Spinal cord (tissue), 10 donors: Measurements from ENCODE around the gene SMC1A. TPM values are rescaled to one million over a fixed set of nuclear protein-coding genes. Genes with fewer than 3 reads are reported as not detected.
"Not testable (repeated sequence)": the region's sequence is repeated elsewhere in the genome, so short reads cannot be mapped to it uniquely, and the experiment has no call there.

ENCODE experiments used
- DNase-seq, 6 donors: peaks; one replicate each; pipeline versions ENCODE4 v3.0.0 to v3.0.0-alpha.2; 2013 to 2015; ENCODE audit warnings: low spot score in 6 of 6, low read depth in 4 of 6
- H3K27ac ChIP-seq: one replicate; pipeline ENCODE4 v1.5.1; 2013; ENCODE audit warnings: low read depth, low read length, control low read depth
- H3K27me3 ChIP-seq: one replicate; pipeline ENCODE4 v1.6.1; 2013; ENCODE audit warnings: low read length; ENCODE audit not compliant: control insufficient read depth, insufficient read depth
- H3K36me3 ChIP-seq: one replicate; pipeline ENCODE4 v1.6.1; 2013; ENCODE audit warnings: low read length; ENCODE audit not compliant: control insufficient read depth, insufficient read depth
- H3K4me1 ChIP-seq: one replicate; pipeline ENCODE4 v1.6.1; 2013; ENCODE audit warnings: low read length; ENCODE audit not compliant: control insufficient read depth, insufficient read depth
- H3K4me3 ChIP-seq: one replicate; pipeline ENCODE4 v1.5.1; 2013; ENCODE audit warnings: low read depth, low read length, control low read depth
- H3K9me3 ChIP-seq: one replicate; pipeline ENCODE4 v1.6.1; 2013; ENCODE audit warnings: low read length; ENCODE audit not compliant: control insufficient read depth, insufficient read depth
- WGBS: methylation state at CpG from one replicate; pipeline ENCODE4 v1.1.5; 2013; ENCODE audit warnings: missing lambda C conversion rate; ENCODE audit not compliant: insufficient coverage; 5-methylcytosine and 5-hydroxymethylcytosine counted together
- long read RNA-seq, 4 donors: transcript quantifications; one replicate each; lab custom pipeline, GENCODE V29; 2026
- polyA plus RNA-seq, 2 donors: library from polyadenylated mRNA; unstranded; fragments of 120-200 nt; gene quantifications; one replicate each; pipeline ENCODE4 v1.2.1, GENCODE V29; 2013; ENCODE audit not compliant: insufficient read length in 2 of 2
- total RNA-seq, 2 donors: library from RNA; depleted of rRNA in 1 of 2; stranded (reverse); fragments of 120-200 nt in 1 of 2; fragments of >200 nt in 1 of 2; gene quantifications; one replicate each; pipeline versions ENCODE4 v1.2.3 to v1.2.4, GENCODE V29; 2013 to 2014
- donor health status: healthy.

The SMC1A gene
- 10 to 100 TPM; 22.9 to 28.4 TPM for total RNA-seq
- polyA plus RNA-seq: 10 to 100 TPM; 40.8 to 63.6 TPM
- long read RNA-seq, donor 1: 0 reads
- long read RNA-seq, donor 2: 0 reads
- long read RNA-seq, donor 3: 0 reads
- long read RNA-seq, donor 4, partial matches to known transcripts: 5 of 8 reads
- long read RNA-seq, donor 4, other reads (novel, unspliced or antisense): 0 of 8 reads

GRCh38 chrX:53422086-53422860, at the start of gene SMC1A:
TSS of gene SMC1A (minus strand) at chrX:53422654. CDS start at chrX:53422600, 54 bp downstream.
- peak; percentile 74 to 99 (median 96) for DNase-seq
- 2% methylated on average over 75 of the region's 75 CpGs for WGBS
- H3K27me3 ChIP-seq: peaks cover 5% of the 10 kb centered on the region
- H3K36me3 ChIP-seq: no peaks in the 10 kb centered on the region
- H3K9me3 ChIP-seq: no peaks in the 10 kb centered on the region
- peak within 1 kb of the TSS; percentile 84 for H3K4me3 ChIP-seq
- H3K4me1 ChIP-seq: peaks cover 18% of the 10 kb centered on the region
- peak within 1 kb of the TSS; percentile 94 for H3K27ac ChIP-seq

- Histone ChIP-seq H3K9me3 (peaks cover 2% of the 10 kb centered on the region), H3K27ac (no peak overlapping the region), H3K27me3 (peaks cover 19% of the 10 kb centered on the region), H3K4me1 (no peaks in the 10 kb centered on the region), H3K4me3 (no peak overlapping the region), H3K36me3 (no peaks in the 10 kb centered on the region)
- DNase-seq: no peak
- WGBS: 100% methylated on average over 1 of the region's 3 CpGs
These were observed 48.9 kb upstream of the SMC1A start for GRCh38 chrX:53471346-53471745.

DNA sequence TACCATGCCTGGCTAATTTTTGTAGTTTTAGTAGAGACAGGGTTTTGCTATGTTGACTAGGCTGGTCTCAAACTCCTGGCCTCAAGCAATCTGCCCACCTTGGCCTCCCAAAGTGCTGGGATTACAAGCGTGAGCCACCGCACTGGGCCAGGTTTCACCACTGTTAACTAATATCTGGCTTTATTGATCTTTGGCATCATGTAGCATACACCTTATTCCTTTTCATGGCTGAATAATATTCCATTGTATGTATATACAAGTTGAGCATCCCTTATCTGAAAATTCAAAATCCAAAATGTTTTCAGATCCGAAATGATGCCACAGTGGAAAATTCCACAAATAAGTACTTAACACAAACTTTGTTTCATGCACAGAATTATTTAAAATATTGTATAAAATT, 46.2 kb upstream of the SMC1A start:
- H3K27ac ChIP-seq, H3K4me3 ChIP-seq, DNase-seq, H3K9me3 ChIP-seq, H3K36me3 ChIP-seq, H3K4me1 ChIP-seq: not testable (repeated sequence)
- WGBS: 93% methylated on average over 2 of the region's 3 CpGs
- peaks cover 15% of the 10 kb centered on the region for H3K27me3 ChIP-seq

DNA sequence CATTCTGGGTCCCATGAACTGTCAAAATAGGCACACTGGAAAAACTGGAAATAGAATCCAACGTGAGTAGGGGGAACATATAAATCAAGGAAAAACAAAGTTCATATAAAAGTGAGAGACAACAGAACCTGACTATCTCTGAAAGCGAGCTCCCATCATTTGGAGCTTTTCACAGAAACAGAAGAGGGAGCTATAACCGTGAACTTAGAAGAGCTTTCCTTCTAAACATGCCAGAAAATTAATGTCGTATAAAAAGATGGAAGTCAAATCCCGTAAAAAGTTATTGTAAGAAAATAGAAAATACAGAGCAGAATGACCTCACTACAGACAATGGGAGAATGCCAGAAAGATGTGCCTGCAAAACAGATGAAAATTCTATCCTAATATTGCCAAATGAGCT, 35.6 kb upstream of the SMC1A start:
- no peak for DNase-seq
- no CpG with 5 or more reads among the region's 5 CpGs for WGBS

GRCh38 chrX:53456254-53456653, 33.8 kb upstream of the SMC1A start:
- Histone ChIP-seq H3K27me3 (peaks cover 11% of the 10 kb centered on the region), H3K4me1 (no peaks in the 10 kb centered on the region), H3K9me3 (no peaks in the 10 kb centered on the region), H3K27ac (no peak overlapping the region), H3K4me3 (no peak overlapping the region), H3K36me3 (no peaks in the 10 kb centered on the region)
- DNase-seq: peak in 1 of 6 donors; percentile 12
- 58% methylated on average over 2 of the region's 3 CpGs for WGBS

More for the DNA sequence above, 35.6 kb upstream of the SMC1A start:
- no peak overlapping the region for H3K27ac ChIP-seq
- no peak overlapping the region for H3K4me3 ChIP-seq
- H3K4me1 ChIP-seq: no peaks in the 10 kb centered on the region
- H3K9me3 ChIP-seq: no peaks in the 10 kb centered on the region
- H3K27me3 ChIP-seq: peaks cover 14% of the 10 kb centered on the region
- H3K36me3 ChIP-seq: no peaks in the 10 kb centered on the region

DNA sequence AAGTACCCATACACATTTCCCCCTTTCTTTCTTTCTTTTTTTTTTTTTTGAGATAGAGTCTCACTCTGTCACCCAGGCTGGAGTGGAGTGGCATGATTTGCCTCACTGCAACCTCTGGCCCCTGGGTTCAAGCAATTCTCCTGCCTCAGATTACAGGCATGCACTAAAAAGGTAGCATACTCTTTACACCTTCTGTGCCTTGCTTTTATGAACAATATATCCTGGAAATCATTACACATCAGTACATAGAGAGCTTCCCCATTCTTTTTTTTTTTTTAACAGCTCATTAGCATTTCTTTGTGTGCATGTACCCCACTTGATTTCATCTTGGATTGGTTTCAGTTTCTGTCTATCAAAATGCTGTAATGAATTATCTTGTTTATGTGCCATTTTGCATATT, 30.4 kb upstream of the SMC1A start:
- Histone ChIP-seq H3K27me3 (peaks cover 6% of the 10 kb centered on the region), H3K4me3 (no peak overlapping the region), H3K27ac (no peak overlapping the region), H3K9me3 (no peaks in the 10 kb centered on the region), H3K4me1 (no peaks in the 10 kb centered on the region), H3K36me3 (no peaks in the 10 kb centered on the region)
- DNase-seq: no peak

DNA sequence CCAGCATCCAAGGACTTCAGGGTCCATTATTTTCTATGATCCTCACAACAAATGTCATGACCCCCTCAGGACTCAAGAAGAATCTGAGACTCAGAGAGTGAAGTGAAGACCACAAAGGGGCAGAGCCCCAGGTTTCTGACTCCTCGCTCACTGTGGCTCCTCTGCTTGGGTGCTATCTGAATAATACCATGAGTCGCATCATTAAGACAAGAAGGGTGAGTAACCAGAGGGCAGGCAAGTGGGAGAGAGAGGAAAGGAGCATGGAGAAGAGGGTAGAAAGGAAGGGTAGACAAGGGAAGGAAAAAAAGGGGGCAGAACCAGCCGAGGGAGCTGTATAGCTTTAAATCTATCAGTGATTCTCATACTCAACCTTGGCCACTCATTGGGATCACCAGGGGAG, 27.2 kb upstream of the SMC1A start:
- H3K4me1 ChIP-seq: no peaks in the 10 kb centered on the region
- DNase-seq: no peak
- peaks cover 17% of the 10 kb centered on the region for H3K27me3 ChIP-seq
- WGBS: 83% methylated on average over 2 of the region's 3 CpGs
- no peaks in the 10 kb centered on the region for H3K36me3 ChIP-seq
- H3K9me3 ChIP-seq: no peaks in the 10 kb centered on the region
- no peak overlapping the region for H3K27ac ChIP-seq
- H3K4me3 ChIP-seq: no peak overlapping the region

DNA sequence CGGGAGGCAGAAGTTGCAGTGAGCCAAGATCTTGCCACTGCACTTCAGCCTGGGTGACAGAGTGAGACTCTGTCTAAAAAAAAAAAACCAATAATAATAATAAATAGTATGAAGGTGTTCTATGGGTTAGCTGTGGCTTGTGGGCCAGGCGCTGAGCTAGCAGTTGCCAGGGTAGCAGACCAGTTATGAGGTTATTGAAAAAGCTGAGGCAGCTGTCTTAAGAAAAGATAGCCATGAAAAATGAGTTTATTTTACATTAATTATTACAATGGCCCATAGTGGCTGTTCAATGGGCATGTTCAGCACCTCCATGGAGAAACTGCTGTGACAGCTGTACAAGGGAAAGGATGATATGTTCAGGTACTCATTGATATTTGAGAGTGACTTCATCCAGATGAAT, 25.0 kb upstream of the SMC1A start:
- Histone ChIP-seq H3K4me1 (no peaks in the 10 kb centered on the region), H3K27ac (no peak overlapping the region), H3K4me3 (no peak overlapping the region), H3K36me3 (no peaks in the 10 kb centered on the region), H3K9me3 (no peaks in the 10 kb centered on the region), H3K27me3 (peaks cover 23% of the 10 kb centered on the region)
- WGBS: no CpG with 5 or more reads among the region's 2 CpGs
- peak in 1 of 6 donors; percentile 17 for DNase-seq

DNA sequence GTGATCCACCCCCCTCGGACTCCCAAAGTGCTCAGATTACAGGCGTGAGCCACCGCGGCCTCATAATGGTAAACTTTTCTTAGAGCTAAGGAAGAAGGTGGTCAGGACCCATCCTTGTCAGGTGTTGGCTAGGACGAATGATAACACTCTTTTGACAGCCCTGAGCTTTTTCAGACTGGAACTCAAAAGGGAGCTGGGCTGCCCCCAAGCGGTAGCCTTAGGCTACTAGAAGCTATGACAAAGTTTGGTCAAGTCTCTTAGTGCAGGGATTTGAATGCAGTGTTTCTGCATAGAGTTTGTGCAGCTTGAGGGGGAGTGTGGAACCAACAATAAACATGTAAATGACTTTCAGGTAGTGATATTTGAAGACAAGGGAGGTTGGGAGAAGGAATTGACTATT, 23.5 kb upstream of the SMC1A start:
- Histone ChIP-seq H3K27me3 (peaks cover 36% of the 10 kb centered on the region), H3K27ac (no peak overlapping the region), H3K4me3 (no peak overlapping the region), H3K9me3 (no peaks in the 10 kb centered on the region), H3K36me3 (no peaks in the 10 kb centered on the region), H3K4me1 (peaks cover 11% of the 10 kb centered on the region)
- DNase-seq: peak in 2 of 6 donors; percentile 38 to 43
- 7% methylated on average over 5 of the region's 6 CpGs for WGBS

- Histone ChIP-seq H3K27me3 (peaks cover 59% of the 10 kb centered on the region), H3K4me3 (no peak overlapping the region), H3K27ac (no peak overlapping the region)
These were observed 19.8 kb upstream of the SMC1A start for GRCh38 chrX:53442322-53442631.

More at GRCh38 chrX:53442322-53442631, 19.8 kb upstream of the SMC1A start:
- peaks cover 18% of the 10 kb centered on the region for H3K4me1 ChIP-seq
- no peak for DNase-seq
- no CpG with 5 or more reads among the region's 1 CpG for WGBS
- no peaks in the 10 kb centered on the region for H3K9me3 ChIP-seq
- H3K36me3 ChIP-seq: no peaks in the 10 kb centered on the region
